Fibroblast of skin of abdomen (primary cell): ENCODE data around the gene DNAJB12.
"Not testable (repeated sequence)": the region's sequence is repeated elsewhere in the genome, so short reads cannot be mapped to it uniquely, and the experiment has no call there.

Experiments used
- DNase-seq: peaks from one replicate; pipeline ENCODE4 v3.0.0-alpha.2; 2013

DNAJB12 gene

GRCh38 chr10:72353028-72353964 is 1.4 kb downstream of the DNAJB12 start:
- peak; percentile 29 for DNase-seq

DNA sequence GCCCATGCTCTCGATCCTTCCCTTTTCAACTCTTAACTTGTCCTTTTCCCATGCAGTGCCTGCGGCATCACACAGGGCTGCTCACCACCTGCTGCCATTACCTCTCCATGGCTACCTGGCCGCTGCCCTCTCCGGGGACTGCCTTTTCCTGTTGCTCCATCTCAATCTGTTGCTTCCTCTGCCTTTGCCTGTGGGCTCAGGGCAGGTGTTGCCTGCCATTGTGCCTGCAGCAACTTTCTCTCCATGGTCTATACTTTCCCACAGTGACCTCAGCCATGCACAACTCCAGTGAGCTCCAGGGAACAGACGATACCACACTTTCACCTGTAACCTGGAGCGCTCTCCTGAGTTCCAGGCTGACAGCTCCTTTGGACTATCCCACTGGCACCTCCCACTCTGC is 3.2 kb downstream of the DNAJB12 start:
- no peak for DNase-seq

DNA sequence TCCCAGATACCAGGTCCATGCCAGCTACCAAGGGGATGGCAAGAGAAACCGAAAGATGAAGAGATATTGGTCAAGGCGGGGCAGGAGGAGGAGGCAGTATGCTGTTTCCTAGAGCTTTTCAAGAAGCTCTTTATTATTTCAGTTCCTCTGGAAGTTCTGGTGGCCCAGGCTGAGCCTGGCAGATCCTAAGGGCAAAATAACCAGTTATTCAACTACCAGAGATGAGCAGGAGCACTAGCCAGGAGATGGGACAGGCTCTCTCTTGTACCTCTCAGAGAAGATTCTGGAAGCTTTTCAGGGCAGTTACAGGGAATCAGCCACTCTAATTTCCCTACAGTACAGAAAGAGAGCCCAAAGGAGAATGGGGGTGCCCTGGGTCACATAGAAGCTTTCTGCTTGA is 5.3 kb downstream of the DNAJB12 start:
- no peak for DNase-seq

GRCh38 chr10:72348282-72348681 is 6.4 kb downstream of the DNAJB12 start:
- no peak for DNase-seq

DNA sequence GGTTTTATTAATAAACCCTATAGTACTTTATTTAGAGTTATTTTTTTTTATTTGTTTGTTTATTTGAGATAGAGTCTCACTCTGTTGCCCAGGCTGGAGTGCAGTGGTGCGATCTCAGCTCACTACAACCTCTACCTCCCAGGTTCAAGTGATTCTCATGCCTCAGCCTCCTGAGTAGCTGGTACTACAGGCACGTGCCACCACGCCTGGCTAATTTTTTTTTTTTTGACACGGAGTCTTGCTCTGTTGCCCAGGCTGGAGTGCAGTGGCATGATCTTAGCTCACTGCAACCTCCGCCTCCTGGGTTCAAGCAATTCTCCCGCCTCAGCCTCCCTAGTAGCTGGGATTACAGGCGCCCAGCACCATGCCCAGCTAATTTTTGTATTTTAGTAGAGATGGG is 8.6 kb downstream of the DNAJB12 start:
- not testable (repeated sequence) for DNase-seq

- DNase-seq: no peak
Measured at GRCh38 chr10:72344932-72345331, 9.8 kb downstream of the DNAJB12 start.

- DNase-seq: no peak
Measured at GRCh38 chr10:72342911-72343310, 11.8 kb downstream of the DNAJB12 start.

DNA sequence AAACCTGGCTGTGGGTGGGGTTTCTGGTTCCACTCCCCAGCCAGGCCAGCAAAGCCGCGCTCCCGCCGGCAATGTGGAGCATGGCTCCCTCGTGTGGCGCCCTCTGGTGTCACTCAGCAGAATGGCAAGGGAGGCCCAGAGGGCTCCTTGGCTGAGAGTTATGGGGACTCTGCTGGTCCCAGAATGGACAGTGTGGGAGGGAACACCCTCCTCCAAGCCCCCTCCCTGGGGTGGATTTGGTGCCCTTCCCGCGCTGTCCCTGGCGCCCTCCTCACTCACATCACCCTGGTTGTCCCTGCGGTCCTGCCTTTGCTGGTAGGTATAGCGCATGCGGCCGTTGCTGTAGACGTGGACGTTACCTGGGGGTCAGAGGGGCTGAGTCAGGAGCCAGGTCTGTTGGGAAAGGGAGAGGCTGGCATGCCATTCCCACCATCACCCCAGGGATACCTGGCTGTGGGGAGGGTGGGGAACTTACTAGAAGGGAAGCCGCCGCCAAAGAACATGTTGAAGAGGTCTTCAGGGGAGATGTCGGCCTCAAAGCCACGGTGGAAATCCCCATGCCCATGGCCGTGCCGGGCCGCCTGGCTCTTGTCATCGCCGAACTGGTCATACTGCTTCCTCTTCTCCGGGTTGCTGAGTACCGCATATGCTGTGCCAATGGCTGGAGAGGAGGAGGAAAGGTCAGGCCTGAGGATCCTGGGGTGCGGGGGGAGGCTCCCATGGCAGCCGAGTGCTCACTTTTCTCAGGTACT is 14.0 kb downstream of the DNAJB12 start:
- peak; percentile 53 for DNase-seq

DNA sequence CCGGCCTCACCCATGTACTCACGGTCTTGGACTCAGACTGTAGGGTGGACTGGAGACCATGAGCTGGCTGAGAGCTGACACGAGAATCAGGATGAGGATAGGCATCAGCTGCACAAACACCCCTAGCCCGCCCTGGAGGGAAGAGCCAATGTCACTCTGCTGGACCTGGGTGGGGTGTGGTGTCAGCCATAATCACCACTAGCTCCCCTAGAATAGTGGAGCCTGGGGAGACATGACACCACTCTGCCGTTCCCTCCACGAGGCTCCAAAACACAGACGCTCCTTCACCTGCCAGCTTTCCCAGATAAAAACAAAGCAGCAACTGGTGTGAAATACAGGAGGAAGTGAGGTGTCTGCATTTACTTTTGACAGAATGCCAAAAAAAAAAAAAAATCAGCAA is 16.5 kb downstream of the DNAJB12 start:
- DNase-seq: no peak

DNA sequence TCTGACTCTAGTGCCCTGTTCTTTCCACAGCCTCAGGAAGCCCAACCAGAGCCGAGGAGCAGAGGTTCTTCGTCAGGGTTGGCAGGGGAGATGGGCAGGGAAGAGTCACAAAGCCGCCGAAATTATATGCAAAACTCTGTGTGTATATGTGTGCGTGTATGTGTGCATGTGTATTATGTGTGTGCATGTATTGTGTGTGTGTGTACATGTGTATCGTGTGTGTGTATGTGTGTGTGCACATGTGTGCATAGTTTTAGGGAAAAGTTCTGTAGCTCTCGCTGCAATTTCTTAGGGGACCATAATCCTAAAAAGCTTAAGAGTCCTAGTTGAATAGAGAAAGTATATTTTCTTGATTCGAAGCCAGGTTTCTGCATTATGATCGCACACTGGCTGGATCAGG is 17.0 kb downstream of the DNAJB12 start:
- DNase-seq: no peak

DNA sequence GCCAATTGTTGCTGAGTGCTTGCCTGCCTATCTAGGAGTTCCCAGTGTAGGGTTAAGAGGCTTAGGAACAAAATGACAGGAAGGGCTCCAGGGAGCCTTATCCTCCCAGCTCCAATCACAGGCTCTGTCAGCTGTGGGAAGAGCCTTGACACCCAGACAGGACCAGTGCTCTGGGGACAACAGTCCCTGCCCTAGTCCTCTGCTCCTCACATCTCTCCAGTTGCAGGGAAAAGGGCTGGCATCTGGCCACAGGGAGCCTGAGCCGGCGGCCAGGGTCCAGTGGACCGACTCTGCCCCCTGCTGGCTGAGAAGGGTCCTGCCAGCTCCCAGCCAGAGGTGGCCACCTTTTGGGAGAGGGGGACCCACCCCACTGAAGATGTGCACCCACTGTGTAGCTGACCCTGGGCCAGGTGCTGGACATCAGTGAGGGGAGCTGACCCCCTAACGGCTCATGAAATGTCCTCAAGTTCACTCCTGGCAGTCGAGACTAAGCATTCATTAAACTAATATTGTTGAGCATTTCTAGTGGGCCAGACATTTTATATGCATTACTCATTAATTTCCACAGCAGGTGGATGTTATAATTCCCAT is 17.6 kb downstream of the DNAJB12 start:
- peak; percentile 60 for DNase-seq

GRCh38 chr10:72336259-72337038 is 18.3 kb downstream of the DNAJB12 start:
- DNase-seq: no peak

DNA sequence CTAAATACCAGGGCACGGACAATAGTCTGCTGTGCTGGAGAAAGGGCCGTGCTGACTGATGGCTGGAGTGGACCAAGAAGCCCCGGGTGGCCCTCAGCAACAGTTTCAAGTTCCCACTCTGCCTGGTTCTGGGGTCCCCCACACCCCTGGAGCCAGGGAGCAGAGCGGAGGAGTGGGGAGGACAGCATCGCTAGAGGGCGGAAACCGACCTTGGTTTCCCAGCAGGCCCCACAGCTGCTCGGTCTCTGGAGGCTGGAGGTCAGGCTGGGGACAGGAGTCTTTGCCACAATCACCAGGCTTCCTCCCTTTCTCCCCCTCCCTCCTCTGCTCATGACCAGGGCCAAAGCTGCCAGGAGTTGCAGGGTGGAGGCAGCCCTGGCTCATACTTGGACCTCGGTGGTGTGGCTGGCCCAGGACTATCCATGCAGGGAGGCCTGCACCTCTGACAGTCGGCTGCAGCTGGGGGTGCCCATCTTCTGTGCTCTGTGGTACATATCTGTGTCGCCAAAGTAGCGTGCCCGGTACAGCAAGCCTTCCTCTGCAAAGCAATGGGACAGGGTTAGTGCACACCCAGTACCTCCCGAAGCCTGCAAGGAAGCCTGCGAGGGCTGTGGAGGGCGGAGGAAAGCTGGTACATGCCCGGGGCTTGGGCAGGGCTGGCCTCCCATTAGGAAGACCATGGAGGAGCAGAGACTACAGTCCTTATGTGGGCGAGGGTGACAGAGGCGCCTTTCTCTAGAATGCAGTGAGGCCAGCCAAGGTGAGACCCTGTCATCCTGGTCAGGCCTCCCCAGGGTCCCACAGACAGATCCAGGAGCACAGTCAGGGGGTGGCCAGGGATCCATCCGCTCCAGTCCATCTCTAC is 19.1 kb downstream of the DNAJB12 start:
- no peak for DNase-seq

GRCh38 chr10:72334825-72335393 is 19.8 kb downstream of the DNAJB12 start:
- DNase-seq: peak; percentile 45

GRCh38 chr10:72334196-72334824 is 20.4 kb downstream of the DNAJB12 start:
- DNase-seq: peak; percentile 49

DNA sequence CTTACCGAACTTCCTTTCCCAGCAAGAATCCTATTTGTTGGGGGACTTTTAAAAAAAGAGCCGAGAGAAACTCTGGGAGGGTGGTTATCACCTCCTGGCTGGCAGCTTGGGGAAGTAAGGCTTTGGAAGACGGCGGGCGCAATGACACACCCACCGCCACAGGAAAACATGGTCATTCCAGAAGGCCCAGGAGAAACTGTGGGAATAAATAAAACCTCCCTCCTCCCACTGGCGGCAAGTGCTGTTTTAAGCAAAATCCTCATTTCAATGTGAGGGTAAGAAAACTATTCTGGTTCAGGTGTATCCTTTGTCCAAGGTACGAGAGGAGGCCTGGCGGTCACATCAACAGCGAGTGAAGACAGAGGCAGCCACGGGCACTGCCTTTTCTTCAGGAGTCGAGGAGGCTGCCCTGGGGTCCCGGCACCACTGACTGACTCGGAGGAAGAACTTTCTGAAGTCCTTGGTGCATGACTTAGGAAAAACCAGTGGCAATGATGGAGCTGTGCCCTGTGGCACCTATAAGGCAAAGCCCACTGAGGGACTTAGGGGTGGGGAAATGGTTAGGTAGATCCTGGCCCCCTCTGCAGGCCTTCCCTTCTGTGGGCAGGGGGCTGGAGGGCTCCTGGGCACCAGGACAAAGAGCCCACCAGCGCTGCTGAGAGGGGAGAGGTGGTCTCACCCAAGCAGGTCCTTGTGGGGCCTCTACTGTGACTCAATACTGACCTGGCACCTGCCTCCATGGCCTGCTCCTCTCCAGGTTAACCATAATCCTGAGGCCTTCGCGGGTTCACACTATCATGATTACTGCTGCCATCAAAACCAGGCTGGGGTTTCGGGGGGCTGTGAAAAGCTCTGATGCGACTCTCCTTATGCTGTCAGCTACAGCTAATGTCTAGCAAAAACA is 21.4 kb downstream of the DNAJB12 start:
- no peak for DNase-seq

GRCh38 chr10:72332423-72333111 is 22.2 kb downstream of the DNAJB12 start:
- DNase-seq: no peak

DNA sequence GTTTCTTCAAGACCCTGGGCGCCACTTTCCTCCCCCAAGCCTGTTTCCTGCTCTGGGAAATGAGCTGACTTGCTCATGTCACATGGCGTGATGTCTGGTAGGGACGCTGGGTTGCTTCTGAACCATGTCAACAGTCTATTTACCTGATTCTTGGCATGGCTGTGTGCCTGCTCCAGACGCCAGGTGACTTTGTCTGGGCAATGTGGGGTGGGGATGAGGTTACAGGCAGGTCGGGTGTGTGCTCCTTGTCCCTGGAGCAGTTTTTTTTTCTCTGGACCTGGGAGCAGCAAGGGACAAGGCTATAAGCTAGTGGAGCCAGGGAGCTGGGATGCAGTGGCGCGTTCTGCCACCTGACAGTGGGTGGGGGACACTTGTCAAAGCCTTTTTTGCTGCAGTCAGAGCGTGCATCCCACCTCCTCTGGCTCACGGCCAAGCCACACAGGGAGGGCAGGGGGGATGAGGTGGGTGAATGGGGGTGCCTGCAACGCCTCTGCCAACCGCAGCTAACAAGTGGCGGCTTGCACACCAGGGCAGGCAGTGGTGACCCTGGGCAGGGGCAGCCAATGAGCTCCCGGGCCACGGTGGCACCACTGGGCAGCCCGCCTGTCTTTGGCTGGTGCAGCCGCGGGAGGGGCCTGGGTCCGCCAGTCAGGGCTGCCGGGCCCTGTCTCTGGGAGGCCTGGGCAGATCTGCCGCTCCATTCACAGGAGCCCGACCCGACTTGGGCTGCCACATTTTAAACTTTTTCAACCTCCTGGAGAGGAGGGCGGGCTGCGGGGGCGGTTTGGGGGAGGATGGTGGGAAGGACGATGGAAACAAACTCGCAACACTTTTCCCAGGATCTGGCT is 22.9 kb downstream of the DNAJB12 start:
- peak; percentile 73 for DNase-seq
